IMR-90 (cell line): ENCODE results near the gene NIBAN1. TPM values are rescaled to one million over a fixed set of nuclear protein-coding genes. Genes with fewer than 3 reads are reported as not detected.

Source experiments
- ATAC-seq: fragments of 200-7000 bp; cut with Tn5 transposase; 2 replicates; pipeline ENCODE4 v1.9.1; 2020; ENCODE audit warnings: low read depth, mild to moderate bottlenecking, moderate library complexity
- BruUV-seq: library from RNA; stranded (reverse); fragments of 400-500 nt; replicated peaks from 2 replicates; lab custom pipeline; 2021; lab: Mats Ljungman, UMichigan
- CTCF ChIA-PET: fragments of 300-600 bp; formaldehyde crosslinking; extraction: SDS; loops from one replicate; lab custom pipeline; 2021; ENCODE audit warnings: antibody characterized with exemption; lab: Yijun Ruan, JAX
- POLR2A ChIA-PET: fragments of 300-600 bp; sonication (Branson Sonifier 250); formaldehyde crosslinking; loops from one replicate; lab custom pipeline; 2022; ENCODE audit warnings: antibody characterized with exemption; ENCODE audit not compliant: unreplicated experiment; lab: Charles Lee
- DNase-seq: peaks from one replicate; pipeline ENCODE4 v3.0.0; 2013
- H2AFZ ChIP-seq: replicated peaks from 2 replicates; pipeline ENCODE3; 2013; ENCODE audit warnings: low read length, mild to moderate bottlenecking; ENCODE audit not compliant: poor library complexity
- H2AK5ac ChIP-seq: 2 replicates; pipeline ENCODE4 v1.6.1; 2013; ENCODE audit warnings: low read depth, low read length, inconsistent platforms
- H2AK9ac ChIP-seq: replicated peaks from 2 replicates; pipeline ENCODE3; 2013; ENCODE audit warnings: mild to moderate bottlenecking, low read depth, low read length, moderate library complexity; ENCODE audit not compliant: poor library complexity
- H2BK120ac ChIP-seq: 2 replicates; pipeline ENCODE4 v1.6.1; 2013; ENCODE audit warnings: low read depth, low read length, inconsistent platforms
- H2BK15ac ChIP-seq: 3 replicates; pipeline ENCODE4 v1.6.1; 2013; ENCODE audit warnings: low read depth, low read length, inconsistent platforms
- H2BK20ac ChIP-seq: 2 replicates; pipeline ENCODE4 v1.6.1; 2013; ENCODE audit warnings: low read depth, mild to moderate bottlenecking, inconsistent platforms, low read length, moderate library complexity
- H2BK5ac ChIP-seq: 2 replicates; pipeline ENCODE4 v1.6.1; 2013; ENCODE audit warnings: mild to moderate bottlenecking, low read depth, low read length, inconsistent platforms; ENCODE audit not compliant: poor library complexity, severe bottlenecking
- H3K14ac ChIP-seq: replicated peaks from 2 replicates; pipeline ENCODE4 v1.6.1; 2013; ENCODE audit warnings: low read depth, low read length, inconsistent platforms
- H3K18ac ChIP-seq: 2 replicates; pipeline ENCODE4 v1.6.1; 2013; ENCODE audit warnings: low read depth, low read length, control low read depth
- H3K23ac ChIP-seq: 2 replicates; pipeline ENCODE4 v1.6.1; 2013; ENCODE audit warnings: low read depth, low read length, inconsistent platforms
- H3K27ac ChIP-seq: 2 replicates; pipeline ENCODE4 v1.5.1; 2013; ENCODE audit warnings: mild to moderate bottlenecking, control low read depth, low read length; ENCODE audit not compliant: insufficient read depth
- H3K27me3 ChIP-seq: 2 replicates; pipeline ENCODE4 v1.6.1; 2013; ENCODE audit warnings: low read length; ENCODE audit not compliant: control insufficient read depth, insufficient read depth
- H3K36me3 ChIP-seq: 2 replicates; pipeline ENCODE4 v1.6.1; 2013; ENCODE audit warnings: low read length, mixed read lengths; ENCODE audit not compliant: control insufficient read depth, insufficient read depth
- H3K4ac ChIP-seq: 2 replicates; pipeline ENCODE4 v1.6.1; 2013; ENCODE audit warnings: low read depth, low read length, inconsistent platforms
- H3K4me1 ChIP-seq: 2 replicates; pipeline ENCODE4 v1.6.1; 2013; ENCODE audit warnings: low read length, mixed read lengths; ENCODE audit not compliant: control insufficient read depth, insufficient read depth
- H3K4me2 ChIP-seq: 2 replicates; pipeline ENCODE4 v1.6.1; 2013; ENCODE audit warnings: low read depth, mild to moderate bottlenecking, control low read depth, low read length, moderate library complexity
- H3K4me3 ChIP-seq: 2 replicates; pipeline ENCODE4 v1.5.1; 2013; ENCODE audit warnings: low read depth, mild to moderate bottlenecking, control low read depth, low read length, moderate library complexity; ENCODE audit not compliant: insufficient read depth
- H3K56ac ChIP-seq: 2 replicates; pipeline ENCODE4 v1.6.1; 2013; ENCODE audit warnings: low read length, inconsistent platforms; ENCODE audit not compliant: insufficient read depth; ENCODE audit errors: extremely low read depth
- H3K79me1 ChIP-seq, 2 experiments: 2 replicates each; pipeline ENCODE4 v1.6.1; 2013; ENCODE audit warnings: low read length in 2 of 2, inconsistent platforms in 1 of 2, low read depth in 1 of 2
- H3K9ac ChIP-seq: 2 replicates; pipeline ENCODE4 v1.6.1; 2013; ENCODE audit warnings: low read depth, low read length, control low read depth
- H3K9me1 ChIP-seq: 2 replicates; pipeline ENCODE4 v1.6.1; 2013; ENCODE audit warnings: low read length, inconsistent platforms; ENCODE audit not compliant: insufficient read depth
- H3K9me3 ChIP-seq: 2 replicates; pipeline ENCODE4 v1.6.1; 2013; ENCODE audit warnings: low read length; ENCODE audit not compliant: control insufficient read depth, insufficient read depth
- H4K20me1 ChIP-seq: 2 replicates; pipeline ENCODE4 v1.6.1; 2013; ENCODE audit warnings: low read length, inconsistent platforms; ENCODE audit not compliant: insufficient read depth
- H4K5ac ChIP-seq: 2 replicates; pipeline ENCODE4 v1.6.1; 2013; ENCODE audit warnings: mild to moderate bottlenecking, low read depth, low read length, control low read depth
- H4K8ac ChIP-seq, 2 experiments: 2 replicates each; pipeline ENCODE4 v1.6.1; 2013; ENCODE audit warnings: low read depth in 2 of 2, low read length in 2 of 2, control low read depth in 1 of 2, inconsistent platforms in 1 of 2
- H4K91ac ChIP-seq: 2 replicates; pipeline ENCODE4 v1.6.1; 2013; ENCODE audit warnings: low read depth, low read length, inconsistent platforms; ENCODE audit not compliant: insufficient read depth
- BHLHE40 ChIP-seq: fragments of 150-350 bp; IDR thresholded peaks from 2 replicates; pipeline ENCODE4 v1.6.1; 2016; ENCODE audit warnings: mild to moderate bottlenecking, low read depth, low read length
- CEBPB ChIP-seq: IDR thresholded peaks from 2 replicates; pipeline ENCODE4 v1.6.1; 2012; ENCODE audit warnings: low read depth, low read length, improper control_type of control experiment
- CHD1 ChIP-seq: IDR thresholded peaks from 2 replicates; pipeline ENCODE4 v1.6.1; 2012; ENCODE audit warnings: low read depth, low read length, improper control_type of control experiment
- FOS ChIP-seq: fragments of 150-350 bp; IDR thresholded peaks from 2 replicates; pipeline ENCODE4 v1.6.1; 2016; ENCODE audit warnings: low read depth, low read length
- MXI1 ChIP-seq: IDR thresholded peaks from 2 replicates; pipeline ENCODE4 v1.6.1; 2012; ENCODE audit warnings: low read depth, mild to moderate bottlenecking, low read length, moderate library complexity, borderline replicate concordance
- NFE2L2 ChIP-seq: fragments of 150-350 bp; IDR thresholded peaks from 2 replicates; pipeline ENCODE4 v1.6.1; 2016; ENCODE audit warnings: low read depth, mild to moderate bottlenecking, low read length
- POLR2A ChIP-seq: IDR thresholded peaks from 2 replicates; pipeline ENCODE4 v1.6.1; 2012; ENCODE audit warnings: mild to moderate bottlenecking, low read depth, low read length
- RAD21 ChIP-seq: IDR thresholded peaks from 2 replicates; pipeline ENCODE4 v1.6.1; 2012; ENCODE audit warnings: low read length, improper control_type of control experiment
- RCOR1 ChIP-seq: IDR thresholded peaks from 2 replicates; pipeline ENCODE4 v1.6.1; 2012; ENCODE audit warnings: mild to moderate bottlenecking, low read length, improper control_type of control experiment; ENCODE audit not compliant: insufficient replicate concordance
- SMC3 ChIP-seq: fragments of 150-350 bp; IDR thresholded peaks from 2 replicates; pipeline ENCODE4 v1.6.1; 2016; ENCODE audit warnings: low read depth, mild to moderate bottlenecking, antibody characterized with exemption, low read length, moderate library complexity
- WGBS, 2 experiments: methylation state at CpG; one replicate each; pipeline versions ENCODE4 v1.1.5 to v1.1.7; 2013; ENCODE audit warnings: missing lambda C conversion rate in 2 of 2; ENCODE audit not compliant: insufficient read length in 1 of 2; ENCODE audit errors: extremely low coverage in 2 of 2; 5-methylcytosine and 5-hydroxymethylcytosine counted together
- dilution Hi-C: fragments of 300-500 bp; cut with HindIII; formaldehyde crosslinking; loops from one replicate; pipeline ENCODE4 v1.14.3; 2018; ENCODE audit warnings: low sequenced_read_pairs; ENCODE audit not compliant: unreplicated experiment
- in situ Hi-C: fragments of 300-500 bp; cut with MboI; formaldehyde crosslinking; loops from 3 replicates; pipeline ENCODE4 v1.14.3; 2019; ENCODE audit warnings: low sequenced_read_pairs, inconsistent platforms, mixed read lengths
- intact Hi-C: fragments of 100-400 bp; cut with micrococcal nuclease; formaldehyde crosslinking; loops from 2 replicates; pipeline ENCODE4 v1.10.0; 2022
- polyA plus RNA-seq, 3 experiments: library from polyadenylated mRNA; depleted of rRNA; stranded (reverse); fragments of >200 nt; gene quantifications; 2 replicates each; pipeline ENCODE4 v1.2.3, GENCODE V29; 2012; ENCODE audit warnings: low replicate concordance in 1 of 3
- total RNA-seq: library from RNA; depleted of rRNA; stranded (reverse); fragments of >200 nt; gene quantifications from 2 replicates; pipeline ENCODE4 v1.2.3, GENCODE V29; 2012
- TF ChIP-seq, protein P1 (sequence below): fragments of 150-350 bp; IDR thresholded peaks from 2 replicates; pipeline ENCODE4 v1.6.1; 2016; ENCODE audit warnings: low read depth, mild to moderate bottlenecking, low read length, moderate library complexity, borderline replicate concordance
- TF ChIP-seq, protein P2 (sequence below): conservative IDR thresholded peaks from 2 replicates; pipeline ENCODE4 v1.5.1; 2012; ENCODE audit warnings: mild to moderate bottlenecking, low read depth, low read length, improper control_type of control experiment
- TF ChIP-seq, protein P3 (sequence below): fragments of 150-350 bp; IDR thresholded peaks from 2 replicates; pipeline ENCODE4 v1.6.1; 2017; ENCODE audit warnings: mild to moderate bottlenecking, antibody characterized with exemption, low read length, low read depth

Gene NIBAN1
- total and polyA plus RNA-seq, 2 of the 4 experiments (the other 2 are of a cell fraction): 4.0 to 10.0 TPM

DNA sequence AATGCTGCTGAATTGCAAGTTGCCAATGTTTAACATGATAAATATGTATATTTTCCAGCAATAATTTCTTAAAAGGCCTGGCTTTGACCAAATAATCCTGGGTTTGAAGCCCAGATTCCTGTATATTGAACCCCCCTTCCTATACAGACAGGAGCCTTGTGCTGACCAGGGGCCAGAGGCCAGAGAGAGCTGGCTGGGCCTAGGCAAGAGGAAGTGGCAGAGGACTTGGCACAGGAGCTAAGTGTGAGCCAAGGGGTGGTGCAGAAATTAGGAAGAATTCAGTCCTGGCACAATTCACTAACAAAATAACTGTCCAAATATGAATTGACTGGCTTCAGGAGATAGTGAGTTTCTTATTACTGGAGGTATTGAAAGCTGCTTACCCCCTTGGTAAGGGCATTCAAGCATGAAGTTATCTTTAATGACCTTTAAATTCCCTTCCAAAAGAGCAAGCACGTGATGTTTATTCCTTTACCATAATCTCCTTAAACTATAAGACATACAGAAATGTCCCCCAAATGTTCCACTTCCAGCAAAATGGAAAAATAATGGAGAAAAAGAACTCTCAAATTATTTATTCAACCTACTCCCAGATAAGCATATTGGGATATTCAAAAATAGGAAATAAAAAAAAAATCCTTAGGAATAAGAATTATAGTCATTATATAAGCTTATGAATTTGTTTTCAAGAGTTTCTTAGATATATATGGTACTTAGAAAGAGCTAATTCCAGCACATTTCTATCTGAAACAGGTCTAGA is 26.6 kb downstream of the NIBAN1 start:
- Histone ChIP-seq H4K8ac (no peak overlapping the region), H4K5ac (peak overlapping the region; percentile 31; the same call in 1 of the 2 replicates), H3K4ac (no peak overlapping the region), H2BK120ac (no peak overlapping the region), H3K79me1 (peaks cover 11 to 23% of the 10 kb centered on the region in 2 experiments; a peak in 3 of 4 replicates), H3K4me3 (no peak overlapping the region), H3K56ac (no peak overlapping the region), H3K36me3 (no peaks in the 10 kb centered on the region; the same call in 1 of the 2 replicates), H2AFZ (no peak overlapping the region), H3K14ac (no peak overlapping the region), H3K27ac (no peak overlapping the region), H3K9ac (no peak overlapping the region), H4K91ac (no peak overlapping the region), H2BK20ac (no peak overlapping the region), H3K9me3 (no peaks in the 10 kb centered on the region), H2AK9ac (peak overlapping the region; percentile 66), H3K9me1 (no peaks in the 10 kb centered on the region; the same call in 1 of the 2 replicates), H4K20me1 (no peaks in the 10 kb centered on the region), H2BK5ac (no peak overlapping the region), H2BK15ac (no peak overlapping the region), H3K27me3 (no peaks in the 10 kb centered on the region), H3K23ac (no peak overlapping the region), H3K18ac (no peak overlapping the region), H2AK5ac (no peak overlapping the region), H3K4me1 (no peaks in the 10 kb centered on the region), H3K4me2 (no peak overlapping the region)
- POLR2A ChIA-PET: no interaction called here
- dilution Hi-C loops: no loop called here
- BruUV-seq: no TSS peak
- ATAC-seq (no peak), DNase-seq (no peak)
- no CpG with 5 or more reads among the region's 1 CpG for WGBS, 2 experiments
- CTCF ChIA-PET: interaction anchor here (1.6 kb wide), 1 partner anchor 11 kb away, joined by 5 read pairs; no protein-coding TSS in a partner anchor
- in situ Hi-C loops: no loop called here
- TF ChIP-seq RCOR1 (no peak), MXI1 (no peak), CHD1 (no peak), RAD21 (no peak), POLR2A (no peak), NFE2L2 (no peak), FOS (no peak), CEBPB (no peak), BHLHE40 (no peak), SMC3 (no peak)
- TF ChIP-seq, protein P1, sequence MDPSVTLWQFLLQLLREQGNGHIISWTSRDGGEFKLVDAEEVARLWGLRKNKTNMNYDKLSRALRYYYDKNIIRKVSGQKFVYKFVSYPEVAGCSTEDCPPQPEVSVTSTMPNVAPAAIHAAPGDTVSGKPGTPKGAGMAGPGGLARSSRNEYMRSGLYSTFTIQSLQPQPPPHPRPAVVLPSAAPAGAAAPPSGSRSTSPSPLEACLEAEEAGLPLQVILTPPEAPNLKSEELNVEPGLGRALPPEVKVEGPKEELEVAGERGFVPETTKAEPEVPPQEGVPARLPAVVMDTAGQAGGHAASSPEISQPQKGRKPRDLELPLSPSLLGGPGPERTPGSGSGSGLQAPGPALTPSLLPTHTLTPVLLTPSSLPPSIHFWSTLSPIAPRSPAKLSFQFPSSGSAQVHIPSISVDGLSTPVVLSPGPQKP: no peak
- TF ChIP-seq, protein P2, sequence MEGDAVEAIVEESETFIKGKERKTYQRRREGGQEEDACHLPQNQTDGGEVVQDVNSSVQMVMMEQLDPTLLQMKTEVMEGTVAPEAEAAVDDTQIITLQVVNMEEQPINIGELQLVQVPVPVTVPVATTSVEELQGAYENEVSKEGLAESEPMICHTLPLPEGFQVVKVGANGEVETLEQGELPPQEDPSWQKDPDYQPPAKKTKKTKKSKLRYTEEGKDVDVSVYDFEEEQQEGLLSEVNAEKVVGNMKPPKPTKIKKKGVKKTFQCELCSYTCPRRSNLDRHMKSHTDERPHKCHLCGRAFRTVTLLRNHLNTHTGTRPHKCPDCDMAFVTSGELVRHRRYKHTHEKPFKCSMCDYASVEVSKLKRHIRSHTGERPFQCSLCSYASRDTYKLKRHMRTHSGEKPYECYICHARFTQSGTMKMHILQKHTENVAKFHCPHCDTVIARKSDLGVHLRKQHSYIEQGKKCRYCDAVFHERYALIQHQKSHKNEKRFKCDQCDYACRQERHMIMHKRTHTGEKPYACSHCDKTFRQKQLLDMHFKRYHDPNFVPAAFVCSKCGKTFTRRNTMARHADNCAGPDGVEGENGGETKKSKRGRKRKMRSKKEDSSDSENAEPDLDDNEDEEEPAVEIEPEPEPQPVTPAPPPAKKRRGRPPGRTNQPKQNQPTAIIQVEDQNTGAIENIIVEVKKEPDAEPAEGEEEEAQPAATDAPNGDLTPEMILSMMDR: no peak
- TF ChIP-seq, protein P3, sequence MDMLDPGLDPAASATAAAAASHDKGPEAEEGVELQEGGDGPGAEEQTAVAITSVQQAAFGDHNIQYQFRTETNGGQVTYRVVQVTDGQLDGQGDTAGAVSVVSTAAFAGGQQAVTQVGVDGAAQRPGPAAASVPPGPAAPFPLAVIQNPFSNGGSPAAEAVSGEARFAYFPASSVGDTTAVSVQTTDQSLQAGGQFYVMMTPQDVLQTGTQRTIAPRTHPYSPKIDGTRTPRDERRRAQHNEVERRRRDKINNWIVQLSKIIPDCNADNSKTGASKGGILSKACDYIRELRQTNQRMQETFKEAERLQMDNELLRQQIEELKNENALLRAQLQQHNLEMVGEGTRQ: no peak
- intact Hi-C loops: loop anchor here (5.0 kb wide), 1 partner anchor 40 kb away; no protein-coding TSS in a partner anchor
